ENCODE measurements around the gene FMNL2. TPM values are rescaled to one million over a fixed set of nuclear protein-coding genes. Genes with fewer than 3 reads are reported as not detected.

Gene FMNL2
- total RNA-seq, 1 experiment from 2014 or later: 33.6 TPM

DNA sequence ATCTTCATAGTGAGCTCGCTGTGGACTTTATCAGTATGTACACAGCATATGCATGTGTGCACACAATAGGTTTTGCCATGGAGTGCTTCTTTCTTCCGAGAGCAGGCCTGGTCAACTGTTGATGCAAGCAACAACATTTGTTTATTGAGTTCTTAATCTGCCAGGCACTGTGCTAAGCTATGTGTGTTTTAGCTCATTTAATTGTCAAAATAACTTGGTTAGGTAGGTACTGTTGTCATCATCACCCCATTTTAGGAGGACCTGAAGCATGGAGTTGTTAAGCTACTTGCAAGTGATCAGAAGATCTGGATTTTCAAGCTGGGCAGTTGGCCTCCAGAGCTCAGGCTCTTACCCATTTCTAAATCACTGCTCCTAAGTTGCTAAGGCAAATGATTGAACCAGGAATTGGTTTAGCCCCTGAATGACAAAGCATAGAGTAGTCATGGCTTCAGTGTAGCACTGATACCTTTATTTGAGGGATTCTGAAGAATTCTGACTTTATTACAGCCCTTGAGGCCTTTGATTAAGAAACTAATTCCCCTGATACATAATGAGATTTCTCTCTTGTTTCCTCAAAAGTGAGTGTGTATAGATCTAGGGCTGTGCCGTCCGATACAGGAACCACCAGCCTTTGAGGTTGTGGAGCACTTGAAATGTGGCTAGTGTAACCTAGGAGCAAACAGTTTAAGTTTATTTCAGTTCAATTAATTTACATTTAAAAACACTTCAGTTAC lies 132.9 kb downstream of the FMNL2 start:
- no peak overlapping the region for H3K4ac ChIP-seq (ENCODE audit: low read depth, low read length)
- H3K9me3 ChIP-seq (ENCODE audit: control insufficient read depth, low read depth, low read length): no peaks in the 10 kb centered on the region
- H3K27ac ChIP-seq (ENCODE audit: insufficient read length, low read depth, low read length): no peak overlapping the region
- Mint-ChIP-seq H3K9me3 (no peaks in the 10 kb centered on the region; a peak in 1 of 5 replicates), H3K4me3 (no peak overlapping the region), H3K27ac (no peak overlapping the region; a peak in 3 of 7 replicates), H3K27me3 (ENCODE audit: low read depth) (no peaks in the 10 kb centered on the region), H3K36me3 (ENCODE audit: insufficient read depth in 1 of 3, low read depth in 3 of 3) (no peaks in the 10 kb centered on the region; a peak in 1 of 7 replicates), H3K4me1 (peaks cover 79 to 82% of the 10 kb centered on the region in 2 experiments)
- H3K79me1 ChIP-seq (ENCODE audit: insufficient read depth, low read depth, low read length, poor library complexity, severe bottlenecking): no peaks in the 10 kb centered on the region
- no peak for DNase-seq
- H4K5ac ChIP-seq (ENCODE audit: insufficient read length, low read depth, low read length): no peak overlapping the region
- H2BK20ac ChIP-seq (ENCODE audit: low read depth, low read length, poor library complexity, severe bottlenecking): no peak overlapping the region
- no peak overlapping the region for H3K23ac ChIP-seq (ENCODE audit: insufficient read length, low read depth, low read length)
- WGBS (ENCODE audit: extremely low coverage, insufficient read length, low lambda C conversion rate): no CpG with 5 or more reads among the region's 4 CpGs
- TF ChIP-seq, protein P1, sequence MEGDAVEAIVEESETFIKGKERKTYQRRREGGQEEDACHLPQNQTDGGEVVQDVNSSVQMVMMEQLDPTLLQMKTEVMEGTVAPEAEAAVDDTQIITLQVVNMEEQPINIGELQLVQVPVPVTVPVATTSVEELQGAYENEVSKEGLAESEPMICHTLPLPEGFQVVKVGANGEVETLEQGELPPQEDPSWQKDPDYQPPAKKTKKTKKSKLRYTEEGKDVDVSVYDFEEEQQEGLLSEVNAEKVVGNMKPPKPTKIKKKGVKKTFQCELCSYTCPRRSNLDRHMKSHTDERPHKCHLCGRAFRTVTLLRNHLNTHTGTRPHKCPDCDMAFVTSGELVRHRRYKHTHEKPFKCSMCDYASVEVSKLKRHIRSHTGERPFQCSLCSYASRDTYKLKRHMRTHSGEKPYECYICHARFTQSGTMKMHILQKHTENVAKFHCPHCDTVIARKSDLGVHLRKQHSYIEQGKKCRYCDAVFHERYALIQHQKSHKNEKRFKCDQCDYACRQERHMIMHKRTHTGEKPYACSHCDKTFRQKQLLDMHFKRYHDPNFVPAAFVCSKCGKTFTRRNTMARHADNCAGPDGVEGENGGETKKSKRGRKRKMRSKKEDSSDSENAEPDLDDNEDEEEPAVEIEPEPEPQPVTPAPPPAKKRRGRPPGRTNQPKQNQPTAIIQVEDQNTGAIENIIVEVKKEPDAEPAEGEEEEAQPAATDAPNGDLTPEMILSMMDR (conservative IDR thresholded peaks at IDR 0.05): no peak
- peaks cover 2% of the 10 kb centered on the region; the same call in 1 of the 2 replicates for H3K79me2 ChIP-seq (ENCODE audit: insufficient read depth, low read length)
- no peak overlapping the region for H3T11ph ChIP-seq (ENCODE audit: low read length)
- no peak overlapping the region for H2AFZ ChIP-seq (ENCODE audit: low read length)
- no peaks in the 10 kb centered on the region for H3K27me3 ChIP-seq (ENCODE audit: insufficient read depth, low read length)
- H2BK15ac ChIP-seq (ENCODE audit: low read depth, low read length): no peak overlapping the region
- H4K8ac ChIP-seq (replicated peaks; ENCODE audit: insufficient read length, low read depth, low read length): no peak overlapping the region
- H2BK12ac ChIP-seq (ENCODE audit: insufficient read length, low read depth, low read length): no peak overlapping the region
- no peak overlapping the region for H3K14ac ChIP-seq (ENCODE audit: insufficient read depth, low read length)
- H3K56ac ChIP-seq (ENCODE audit: insufficient read length, low read depth, low read length): no peak overlapping the region
- no peak overlapping the region for H4K91ac ChIP-seq (ENCODE audit: insufficient read length, low read depth, low read length)
- no peaks in the 10 kb centered on the region for H3K23me2 ChIP-seq (ENCODE audit: insufficient read length, low read depth, low read length, poor library complexity, severe bottlenecking)
- no peak overlapping the region for H3K4me2 ChIP-seq (ENCODE audit: insufficient read depth, insufficient read length, low read length)
- no peak overlapping the region for H2BK120ac ChIP-seq (ENCODE audit: low read depth, low read length, poor library complexity, severe bottlenecking)
- H3K18ac ChIP-seq (ENCODE audit: insufficient read length, low read depth, low read length): no peak overlapping the region
- peaks cover 18% of the 10 kb centered on the region; the same call in 1 of the 2 replicates for H3K4me1 ChIP-seq (ENCODE audit: insufficient read depth, low read length)
- H4K20me1 ChIP-seq (ENCODE audit: control insufficient read depth, insufficient read depth, insufficient read length): no peaks in the 10 kb centered on the region
- no peak overlapping the region for H3K9ac ChIP-seq (ENCODE audit: extremely low read depth, insufficient read length, low read length)
- no peak overlapping the region for H2BK5ac ChIP-seq (ENCODE audit: insufficient read length, low read length)
- no peak overlapping the region for H2AK5ac ChIP-seq (ENCODE audit: insufficient read length, low read length)

Measured in H9 (cell line).